Measurements from ENCODE around the gene OR4B1.
"Not testable (repeated sequence)": the region's sequence is repeated elsewhere in the genome, so short reads cannot be mapped to it uniquely, and the experiment has no call there.

Gene OR4B1, protein sequence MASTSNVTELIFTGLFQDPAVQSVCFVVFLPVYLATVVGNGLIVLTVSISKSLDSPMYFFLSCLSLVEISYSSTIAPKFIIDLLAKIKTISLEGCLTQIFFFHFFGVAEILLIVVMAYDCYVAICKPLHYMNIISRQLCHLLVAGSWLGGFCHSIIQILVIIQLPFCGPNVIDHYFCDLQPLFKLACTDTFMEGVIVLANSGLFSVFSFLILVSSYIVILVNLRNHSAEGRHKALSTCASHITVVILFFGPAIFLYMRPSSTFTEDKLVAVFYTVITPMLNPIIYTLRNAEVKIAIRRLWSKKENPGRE

DNA sequence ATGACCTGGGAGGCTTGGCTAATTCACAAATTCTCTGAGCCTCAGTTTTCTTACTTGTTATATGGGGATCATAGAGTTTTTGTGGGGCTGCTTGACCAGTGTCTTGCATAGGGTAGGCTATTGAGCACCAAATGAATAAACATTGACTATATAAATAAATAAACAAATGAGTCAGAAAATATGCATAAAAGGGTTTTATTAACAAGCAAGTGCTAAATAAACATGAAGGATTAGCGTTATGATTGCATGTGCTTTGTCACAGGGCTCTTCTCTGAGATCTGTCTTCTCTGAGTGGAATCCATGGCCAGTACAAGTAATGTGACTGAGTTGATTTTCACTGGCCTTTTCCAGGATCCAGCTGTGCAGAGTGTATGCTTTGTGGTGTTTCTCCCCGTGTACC is at the start of gene OR4B1:
TSS of gene OR4B1 (plus strand) at position 301 of the 400 bp plus-strand sequence. CDS start at position 301, 0 bp downstream.
- no peak for DNase-seq

DNA sequence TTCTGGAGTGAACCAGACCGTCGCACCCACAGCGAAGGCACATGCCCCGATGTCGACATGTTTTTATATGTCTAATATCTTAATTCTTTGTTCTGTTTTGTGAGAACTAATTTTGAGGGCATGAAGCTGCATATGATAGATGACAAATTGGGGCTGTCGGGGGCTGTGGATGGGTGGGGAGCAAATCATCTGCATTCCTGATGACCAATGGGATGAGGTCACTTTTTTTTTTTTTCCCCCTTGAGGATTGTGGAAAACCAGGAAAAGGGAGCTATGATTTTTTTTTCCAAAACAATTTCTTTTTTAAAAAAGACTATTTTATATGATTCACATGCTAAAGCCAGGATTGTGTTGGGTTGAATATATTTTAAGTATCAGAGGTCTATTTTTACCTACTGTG is 49.2 kb upstream of the OR4B1 start:
- DNase-seq: no peak

DNA sequence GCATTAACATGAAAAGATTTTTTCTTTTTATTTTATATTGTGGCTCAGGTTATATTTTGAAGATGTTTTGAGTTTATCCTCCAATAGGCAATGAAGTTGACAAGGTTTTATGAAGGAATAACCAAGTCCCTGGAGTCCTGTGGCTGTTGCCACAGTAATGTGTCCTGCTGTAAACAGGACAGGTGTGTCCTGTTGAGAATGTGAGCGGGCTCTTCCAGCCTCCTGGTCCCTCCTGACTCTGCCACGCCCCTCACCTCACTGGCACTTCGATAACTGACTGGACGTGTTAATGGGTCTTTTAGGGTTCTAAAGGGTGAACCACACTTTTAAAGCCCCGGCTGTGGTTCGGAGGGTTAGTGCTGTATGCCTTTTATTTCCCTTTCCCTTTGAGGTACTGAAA is 47.8 kb upstream of the OR4B1 start:
- no peak for DNase-seq

DNA sequence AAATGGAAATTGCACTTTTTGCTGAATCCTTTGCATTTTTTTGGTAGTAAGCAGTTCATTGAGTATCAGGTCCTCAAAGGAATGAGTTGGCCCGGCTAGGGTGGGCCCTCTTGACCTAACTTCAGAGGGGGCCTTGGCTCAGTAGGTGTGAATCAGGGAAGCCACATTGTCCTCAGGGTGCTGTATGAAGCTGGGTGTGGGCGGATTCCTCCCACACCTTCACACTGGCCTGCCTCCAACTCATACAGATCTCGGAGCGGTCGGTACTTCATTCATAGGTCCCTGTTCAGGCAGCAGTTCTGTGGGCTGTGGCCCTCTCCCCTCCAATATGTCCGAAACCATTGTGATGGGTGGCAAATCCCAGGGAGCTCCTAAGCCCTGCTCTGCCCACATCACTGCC is 47.4 kb upstream of the OR4B1 start:
- DNase-seq: no peak

DNA sequence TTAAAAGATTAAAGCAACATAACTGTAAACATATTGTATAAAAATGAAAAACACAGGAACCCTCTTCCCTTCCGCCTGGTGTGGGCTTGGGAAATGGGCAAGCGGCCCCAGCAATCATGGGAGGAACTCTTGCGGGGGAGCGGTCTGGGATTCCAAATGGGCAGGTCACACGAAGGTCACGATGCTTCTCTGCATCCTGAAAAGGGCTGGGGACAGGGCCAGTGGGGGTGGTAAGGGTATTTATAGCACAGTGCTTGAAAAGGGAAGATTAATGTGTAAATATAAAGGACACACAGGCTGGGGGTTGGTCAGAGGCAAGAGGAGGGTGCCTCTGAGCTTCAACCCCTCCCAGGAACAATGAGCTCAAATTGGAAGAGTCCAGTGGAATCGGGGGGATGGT is 46.9 kb upstream of the OR4B1 start:
- DNase-seq: no peak

DNA sequence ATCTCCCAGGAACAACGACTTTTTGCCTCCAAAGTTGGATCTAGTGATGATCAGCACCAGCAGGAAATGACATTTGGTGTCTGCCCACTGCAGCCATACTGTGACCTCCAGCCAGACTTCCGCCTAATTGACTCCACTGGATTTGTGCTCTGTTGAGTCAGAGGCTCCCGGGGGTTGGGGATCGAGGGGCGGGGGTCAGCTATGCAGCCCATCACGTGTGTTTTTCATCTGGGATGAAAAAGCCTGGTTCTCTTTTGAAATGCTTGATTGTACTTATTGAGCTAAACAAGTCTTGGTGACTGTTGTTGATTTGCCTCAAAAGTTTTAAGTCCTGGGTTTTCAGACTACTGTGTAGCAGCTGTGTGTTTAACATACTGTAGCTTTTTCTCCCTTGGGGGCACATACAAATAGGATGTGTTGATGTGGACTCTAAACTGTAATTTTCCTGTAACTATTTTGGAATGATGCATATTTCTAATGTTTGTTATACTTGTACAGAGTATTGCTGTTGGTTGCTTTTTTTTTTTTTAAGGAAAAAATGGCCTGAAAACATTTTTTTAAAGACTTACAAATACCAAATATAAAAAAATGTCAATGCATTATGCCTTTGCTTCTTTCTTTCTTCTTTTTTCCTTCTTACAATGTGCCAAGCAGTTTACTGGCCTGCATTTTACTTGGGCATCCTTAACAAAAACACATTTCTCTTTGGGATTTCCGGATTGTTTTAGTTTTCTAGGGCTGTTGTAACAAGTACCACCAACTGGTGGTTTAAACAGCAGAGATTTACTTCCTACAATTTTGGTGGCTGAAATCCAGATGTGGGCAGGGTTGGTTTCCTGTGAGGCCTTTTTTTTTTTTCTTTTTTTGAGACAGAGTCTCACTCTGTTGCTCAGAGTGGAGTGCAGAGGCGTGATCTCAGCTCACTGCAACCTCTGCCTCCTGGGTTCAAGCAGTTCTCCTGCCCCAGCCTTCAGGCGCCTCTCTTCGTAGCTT is 46.1 kb upstream of the OR4B1 start:
- no peak for DNase-seq

DNA sequence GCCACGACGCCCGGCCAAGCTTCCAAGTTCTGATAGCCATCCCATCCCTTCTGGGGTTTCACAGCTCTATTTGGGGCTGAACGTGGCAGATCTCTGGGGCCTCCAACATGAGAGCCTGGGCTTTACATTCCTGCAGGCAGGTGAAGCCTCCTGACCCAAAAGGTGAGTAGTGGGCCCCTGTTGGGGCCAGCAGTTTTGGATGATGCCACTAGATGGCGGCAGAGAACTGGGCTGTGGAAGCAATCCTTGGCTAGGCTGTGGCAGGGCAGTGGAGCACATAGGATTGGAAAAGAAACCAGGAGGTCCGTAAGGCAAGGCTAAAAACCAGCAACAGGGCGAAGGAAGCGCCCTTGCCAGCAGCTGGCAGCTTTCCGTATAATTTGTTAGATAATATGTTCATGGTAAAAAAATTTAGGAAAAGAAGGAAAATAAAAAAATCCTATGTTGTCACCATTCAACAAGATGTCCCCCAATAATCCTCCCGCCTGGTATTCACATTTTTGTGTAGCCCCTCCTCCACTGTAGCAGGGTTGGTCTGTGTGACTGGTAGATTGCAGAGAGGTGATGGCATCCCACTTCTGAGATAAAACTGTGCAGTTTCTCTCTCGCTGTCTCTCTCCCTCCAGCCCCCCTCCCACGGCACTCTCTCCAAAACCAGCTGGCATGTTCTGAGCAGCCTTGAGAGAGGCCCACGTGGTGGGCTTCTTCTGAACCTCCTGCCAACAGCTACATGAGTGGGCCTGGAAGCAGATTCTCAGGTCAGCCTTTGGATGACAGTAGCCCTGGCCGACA is 43.6 kb upstream of the OR4B1 start:
- peak; percentile 68 for DNase-seq

DNA sequence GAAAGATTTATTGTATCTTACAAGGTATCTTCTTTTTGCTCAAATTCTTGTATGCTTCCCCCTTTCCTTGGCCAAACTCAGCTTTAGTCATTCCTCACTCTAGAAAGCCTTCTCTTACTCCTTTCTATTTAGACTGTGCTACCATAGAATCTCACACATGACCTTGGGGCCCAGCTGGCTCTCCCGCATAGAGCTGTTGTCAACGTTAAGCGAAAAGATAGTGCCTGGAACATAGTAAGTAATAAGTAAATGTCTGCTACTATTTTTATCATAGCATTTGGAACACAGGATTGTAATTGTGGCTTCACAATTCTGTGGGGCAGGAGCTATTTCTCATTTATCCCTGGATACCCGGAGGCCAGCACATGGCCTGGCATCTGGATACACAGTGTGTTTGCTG is 38.9 kb upstream of the OR4B1 start:
- no peak for DNase-seq

DNA sequence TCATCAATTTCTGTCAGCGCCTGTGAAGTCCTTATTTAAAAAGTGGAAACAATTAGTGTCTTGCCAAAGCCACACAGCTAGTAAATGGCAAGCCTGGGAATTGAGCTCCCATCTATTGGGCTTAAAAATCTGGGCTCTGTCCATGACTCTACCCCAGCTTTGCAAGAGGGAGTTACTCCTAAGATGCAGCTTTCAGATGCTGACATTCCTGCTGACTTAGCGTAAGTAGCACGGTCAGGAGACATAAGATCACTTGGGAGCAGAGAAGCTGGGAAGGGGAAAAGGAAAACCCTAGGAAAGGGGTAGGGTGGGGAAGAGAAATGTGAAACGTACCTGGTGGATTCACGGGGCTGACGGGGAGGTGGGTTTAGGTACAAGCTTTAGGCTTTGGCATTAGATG is 36.0 kb upstream of the OR4B1 start:
- DNase-seq: no peak

DNA sequence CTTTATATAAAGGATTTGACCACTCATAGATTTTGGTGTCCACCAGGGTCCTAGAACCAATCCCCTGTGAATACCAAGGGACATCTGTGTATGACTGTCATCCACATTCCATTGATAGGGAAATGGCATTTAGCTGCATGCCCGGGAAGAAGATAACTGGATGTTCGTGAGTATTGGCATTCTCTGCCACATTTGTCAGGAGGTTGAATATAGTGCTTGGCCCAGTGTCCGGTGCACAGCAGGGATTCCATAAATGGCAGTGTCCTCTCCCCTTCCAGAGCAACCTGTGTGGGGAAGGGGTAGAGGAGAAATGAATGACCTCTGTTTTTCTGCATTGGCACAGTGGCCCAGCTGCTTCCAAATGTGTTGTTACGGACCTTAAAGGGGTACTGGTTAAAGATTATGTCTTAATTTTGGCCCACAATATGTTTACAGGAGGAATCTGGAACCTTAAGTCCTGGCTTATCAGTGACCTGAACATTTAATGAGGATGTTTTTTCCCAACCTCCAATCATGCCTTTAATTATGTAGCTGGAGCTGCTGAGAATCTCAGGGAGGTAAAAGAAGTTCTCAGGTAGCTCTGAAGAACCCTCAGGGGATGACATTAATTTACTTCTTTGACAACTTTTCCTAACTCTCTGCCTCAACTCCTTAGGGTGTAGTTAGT is 33.6 kb upstream of the OR4B1 start:
- DNase-seq: no peak

DNA sequence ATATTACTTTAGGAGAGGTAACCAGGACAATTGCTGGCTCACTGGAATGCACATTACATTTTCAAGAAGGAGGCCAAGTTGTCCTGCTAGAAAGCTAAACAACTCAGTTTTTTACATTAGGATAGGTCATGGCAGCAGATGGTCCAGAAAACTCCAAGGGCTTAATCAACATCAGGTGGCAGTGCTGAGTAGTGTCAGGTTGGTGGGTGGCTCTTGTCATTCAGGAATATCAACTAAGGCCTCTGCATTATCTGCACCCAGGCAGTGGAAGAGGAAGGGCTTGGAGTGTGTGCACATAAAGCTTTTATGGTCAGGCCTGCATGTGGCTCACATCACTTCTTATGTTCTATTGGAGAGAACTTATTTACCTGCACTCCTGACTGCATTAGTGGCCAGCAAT is 32.2 kb upstream of the OR4B1 start:
- no peak for DNase-seq

DNA sequence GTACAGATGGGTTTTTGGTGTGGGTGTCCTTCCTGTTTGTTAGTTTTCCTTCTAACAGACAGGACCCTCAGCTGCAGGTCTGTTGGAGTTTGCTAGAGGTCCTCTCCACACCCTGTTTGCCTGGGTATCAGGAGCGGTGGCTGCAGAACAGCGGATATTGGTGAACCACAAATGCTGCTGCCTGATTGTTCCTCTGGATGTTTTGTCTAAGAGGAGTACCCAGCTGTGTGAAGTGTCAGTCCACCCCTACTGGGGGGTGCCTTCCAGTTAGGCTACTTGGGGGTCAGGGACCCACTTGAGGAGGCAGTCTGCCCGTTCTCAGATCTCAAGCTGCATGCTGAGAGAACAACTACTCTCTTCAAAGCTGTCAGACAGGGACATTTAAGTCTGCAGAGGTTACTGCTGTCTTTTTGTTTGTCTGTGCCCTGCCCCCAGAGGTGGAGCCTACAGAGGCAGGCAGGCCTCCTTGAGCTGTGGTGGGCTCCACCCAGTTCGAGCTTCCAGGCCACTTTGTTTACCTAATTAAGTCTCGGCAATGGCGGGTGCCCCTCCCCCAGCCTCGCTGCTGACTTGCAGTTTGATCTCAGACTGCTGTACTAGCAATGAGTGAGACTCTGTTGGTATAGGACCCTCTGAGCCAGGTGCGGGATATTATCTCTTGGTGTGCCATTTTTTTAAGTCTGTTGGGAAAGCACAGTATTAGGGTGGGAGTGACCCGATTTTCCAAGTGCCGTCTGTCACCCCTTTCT is 25.5 kb upstream of the OR4B1 start:
- DNase-seq: not testable (repeated sequence)

DNA sequence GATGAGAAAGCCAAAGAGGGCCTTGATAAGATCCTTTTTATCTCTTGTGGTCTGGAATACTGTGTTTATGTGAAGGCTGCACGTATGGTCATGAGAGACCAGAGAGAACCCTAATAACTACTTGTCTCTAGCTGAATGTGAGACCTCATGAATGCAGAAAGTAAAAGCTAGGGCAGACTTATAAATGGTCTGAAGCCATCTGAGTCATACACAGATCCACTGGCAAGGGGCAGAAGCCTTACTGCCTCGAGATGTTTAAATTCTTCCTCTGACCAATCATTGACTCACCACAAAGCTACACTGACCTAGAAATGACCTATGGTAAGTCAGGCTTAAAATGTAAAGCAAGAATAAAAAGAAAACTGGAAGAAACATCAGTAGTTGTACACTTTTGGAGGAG is 22.7 kb upstream of the OR4B1 start:
- no peak for DNase-seq

DNA sequence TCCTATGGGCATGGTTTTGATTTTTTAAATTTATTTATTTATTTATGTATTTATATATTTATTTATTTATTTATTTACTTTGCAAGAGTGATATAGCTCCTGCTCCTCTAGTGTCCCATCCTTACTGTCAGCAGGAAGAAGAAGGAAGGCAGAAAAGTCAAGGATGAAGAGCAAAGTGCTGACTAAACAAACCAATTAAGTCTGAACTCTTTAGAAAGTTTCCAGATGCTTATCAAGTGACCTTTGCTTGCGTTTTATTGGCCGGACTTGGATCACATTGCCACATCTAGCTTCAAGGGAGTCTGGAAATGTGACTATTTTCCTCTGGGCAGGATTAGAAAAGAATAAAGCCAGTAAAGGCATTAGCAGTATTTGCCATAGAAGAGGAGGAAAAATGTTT is 8.7 kb upstream of the OR4B1 start:
- no peak for DNase-seq

DNA sequence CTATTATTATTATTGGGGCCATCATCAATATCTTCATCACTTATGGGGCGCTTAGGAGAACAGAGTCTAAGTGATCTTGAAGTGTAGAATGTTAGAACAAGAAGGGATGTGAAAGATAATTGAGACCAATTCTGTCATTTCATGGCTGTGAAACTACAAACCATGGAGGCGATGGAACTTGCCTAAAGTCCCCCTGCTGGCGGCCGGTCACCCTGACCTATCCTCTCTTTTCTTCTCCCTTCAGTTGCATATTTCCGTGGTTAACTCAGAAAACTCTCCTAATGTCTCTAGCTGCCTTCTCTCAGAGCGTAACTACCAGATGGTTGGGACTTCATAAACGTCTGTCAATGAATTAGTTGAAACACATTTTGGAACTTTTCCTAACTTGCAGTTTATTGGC is 6.6 kb upstream of the OR4B1 start:
- DNase-seq: no peak

DNA sequence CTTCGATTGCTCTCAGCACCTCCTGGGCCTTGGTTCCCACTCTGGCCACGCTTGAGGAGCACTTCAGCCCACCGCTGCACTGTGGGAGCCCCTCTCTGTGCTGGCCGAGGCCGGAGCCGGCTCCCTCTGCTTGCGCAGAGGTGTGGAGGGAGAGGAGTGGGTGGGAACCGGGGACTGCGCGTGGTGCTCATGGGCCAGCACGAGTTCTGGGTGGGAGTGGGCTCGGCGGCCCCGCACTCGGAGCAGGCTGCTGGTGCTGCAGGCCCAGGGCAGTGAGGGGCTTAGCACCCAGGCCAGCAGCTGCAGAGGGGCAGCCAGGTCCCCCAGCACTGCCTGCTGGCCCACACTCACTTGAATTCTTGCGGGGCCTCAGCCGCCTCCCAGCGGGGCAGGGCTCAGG is 12.2 kb downstream of the OR4B1 start:
- no peak for DNase-seq

DNA sequence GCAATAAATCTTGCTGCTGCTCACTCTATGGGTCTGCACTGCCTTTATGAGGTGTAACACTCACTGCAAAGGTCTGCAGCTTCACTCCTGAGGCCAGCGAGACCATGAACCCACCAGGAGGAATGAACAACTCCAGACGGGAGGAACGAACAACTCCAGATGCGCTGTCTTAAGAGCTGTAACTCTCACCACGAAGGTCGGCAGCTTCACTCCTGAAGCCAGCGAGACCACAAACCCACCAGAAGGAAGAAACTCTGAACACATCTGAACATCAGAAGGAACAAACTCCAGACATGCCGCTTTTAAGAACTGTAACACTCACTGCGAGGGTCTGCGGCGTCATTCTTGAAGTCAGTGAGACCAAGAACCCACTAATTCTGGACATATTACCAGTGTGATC is 13.4 kb downstream of the OR4B1 start:
- DNase-seq: not testable (repeated sequence)

DNA sequence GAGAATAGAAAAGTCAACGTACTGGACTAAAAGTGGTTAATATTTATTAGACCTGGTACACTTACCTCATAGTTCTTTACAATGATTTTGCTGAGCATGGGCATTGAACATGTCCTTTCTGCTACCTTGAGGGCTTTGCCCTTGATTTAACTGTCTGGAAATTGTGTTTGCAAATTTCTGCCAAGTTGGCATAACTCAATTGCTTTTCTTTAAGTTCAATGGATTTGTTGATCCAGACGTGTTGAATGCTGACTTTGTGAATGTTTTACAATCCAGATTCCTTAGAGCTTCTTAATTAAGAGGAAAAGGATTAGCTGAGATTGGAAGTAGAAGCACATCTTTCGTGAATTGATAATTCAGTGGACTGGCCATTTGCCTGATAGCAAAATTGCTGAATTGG is 21.1 kb downstream of the OR4B1 start:
- no peak for DNase-seq

DNA sequence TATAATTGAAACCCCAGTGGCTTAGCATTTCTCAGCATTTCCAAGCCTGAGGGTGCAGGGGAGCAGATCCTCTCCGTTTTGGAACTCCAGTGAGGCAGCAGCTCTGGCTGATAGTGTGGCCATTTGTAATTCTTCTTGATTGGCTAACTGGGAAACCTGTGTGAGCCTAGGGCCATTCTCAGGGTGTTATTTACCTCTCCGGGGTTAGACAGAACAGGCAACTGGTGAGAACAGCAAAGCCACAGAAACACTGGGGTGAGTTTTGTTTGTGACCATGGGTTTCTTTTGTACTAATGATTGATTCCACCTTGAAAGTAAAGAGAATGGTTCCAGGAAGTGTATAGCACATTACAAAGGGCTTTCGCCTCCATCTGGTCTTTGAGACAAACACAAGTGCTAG is 25.9 kb downstream of the OR4B1 start:
- DNase-seq: no peak

DNA sequence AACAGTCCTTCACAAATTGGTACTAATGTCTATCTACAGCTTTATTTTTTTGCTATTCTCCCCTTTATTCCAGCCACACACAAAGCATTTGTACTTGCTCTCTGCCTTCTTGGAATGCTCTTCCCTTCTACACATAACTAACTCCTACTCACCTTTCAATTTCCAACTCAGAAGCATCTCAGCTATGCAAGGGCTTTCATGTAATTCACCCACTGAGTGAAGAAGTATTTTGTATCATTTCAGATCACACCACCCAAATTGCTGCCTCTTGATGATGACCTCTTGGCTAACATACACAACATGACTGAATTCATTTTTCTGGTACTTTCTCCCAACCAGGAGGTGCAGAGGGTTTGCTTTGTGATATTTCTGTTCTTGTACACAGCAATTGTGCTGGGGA is 28.2 kb downstream of the OR4B1 start, which contains the start of gene OR4X2:
TSS of gene OR4X2 (plus strand) at position 301 of the 400 bp plus-strand sequence. CDS start at position 301, 0 bp downstream.
- DNase-seq: no peak

DNA sequence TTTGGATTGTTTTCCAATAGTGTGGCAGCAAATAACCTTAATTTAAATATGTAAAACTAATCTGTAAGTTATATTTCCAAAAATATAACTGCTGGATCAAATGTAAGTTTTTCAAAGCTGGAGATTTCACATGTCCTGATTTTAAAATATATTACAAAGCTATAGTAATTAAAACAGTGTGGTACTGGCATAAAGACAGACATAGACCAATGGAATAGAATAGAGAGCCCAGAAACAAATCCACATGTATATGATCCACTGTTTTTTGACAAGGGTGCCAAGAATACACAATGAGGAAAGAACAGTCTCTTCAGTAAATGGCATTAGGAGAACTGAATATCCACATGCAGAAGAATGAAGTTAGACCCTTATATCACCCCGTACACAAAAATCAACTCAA is 32.3 kb downstream of the OR4B1 start:
- DNase-seq: no peak

DNA sequence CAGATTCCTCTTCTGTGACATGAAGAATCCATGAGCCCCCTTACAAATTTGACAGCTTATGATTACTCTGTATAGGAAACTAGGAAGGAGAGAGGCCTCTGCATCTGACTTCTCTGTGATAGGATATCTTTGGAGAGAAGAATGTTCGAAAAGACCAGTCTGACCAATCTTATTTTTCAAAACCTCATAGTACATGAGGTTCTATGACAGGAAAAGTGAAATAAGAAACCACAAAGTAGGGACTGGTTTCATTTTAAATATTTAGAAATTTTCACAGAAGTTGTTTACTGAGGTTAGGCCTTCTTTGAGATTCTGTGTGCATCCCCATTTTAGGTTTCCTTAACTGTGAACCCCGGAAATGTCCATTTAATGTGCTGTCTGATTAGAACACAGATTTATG is 45.0 kb downstream of the OR4B1 start:
- no peak for DNase-seq
